A549 treated with CpdA at 1 μM for 4 hours (cell line): ENCODE data around the gene NADSYN1. TPM values are rescaled to one million over a fixed set of nuclear protein-coding genes. Genes with fewer than 3 reads are reported as not detected.

Experiments
- total RNA-seq: library from RNA; stranded (reverse); fragments of 200-300 nt; extraction: Qiagen RNA extraction; gene quantifications from 5 replicates; pipeline ENCODE4 v1.2.3, GENCODE V29; 2022; ENCODE audit warnings: low read depth

Gene NADSYN1
- total RNA-seq: 44.1 to 49.8 TPM (median 46.0 TPM) in 5 replicates

GRCh38 chr11:71453037-71453917 is at the start of gene NADSYN1:
NADSYN1 (plus strand) TSS chr11:71453203; CDS start chr11:71453297, 94 bp downstream.

GRCh38 chr11:71448257-71449171 is 4.5 kb upstream of the NADSYN1 start, which contains the start of gene DHCR7:
DHCR7 (minus strand) TSS chr11:71448393; CDS start chr11:71444952, 3,441 bp downstream.

GRCh38 chr11:71526796-71527575 is 74.0 kb downstream of the NADSYN1 start, which contains the start of gene KRTAP5-7:
KRTAP5-7 (plus strand) TSS chr11:71527267; CDS start chr11:71527301, 34 bp downstream.

GRCh38 chr11:71537977-71538665 is 85.1 kb downstream of the NADSYN1 start, which contains the start of gene KRTAP5-8:
KRTAP5-8 (plus strand) TSS chr11:71538025; CDS start chr11:71538056, 31 bp downstream.

GRCh38 chr11:71548120-71548519 is 95.1 kb downstream of the NADSYN1 start, which contains the start of gene KRTAP5-9:
KRTAP5-9 (plus strand) TSS chr11:71548420; CDS start chr11:71548658, 238 bp downstream.

Other genes with a start within 250 kb of the NADSYN1 start
- gene SHANK2, start 200.6 kb upstream of the NADSYN1 start, total RNA-seq: 6.6 to 12.0 TPM (median 9.4 TPM) in 5 replicates
- gene DHCR7, start 4.8 kb upstream of the NADSYN1 start, total RNA-seq: 49.5 to 52.7 TPM (median 51.8 TPM) in 5 replicates
- not detected in 5 replicates for gene KRTAP5-7, start 74.1 kb downstream of the NADSYN1 start, total RNA-seq
- not detected in 5 replicates for gene KRTAP5-8, start 84.8 kb downstream of the NADSYN1 start, total RNA-seq
- gene KRTAP5-9, start 95.2 kb downstream of the NADSYN1 start, total RNA-seq: 0.05 to 0.12 TPM in 2 of 5 replicates, not detected in the others
- gene KRTAP5-10, start 112.4 kb downstream of the NADSYN1 start, total RNA-seq: not detected in 5 replicates
- not detected in 5 replicates for gene KRTAP5-11, start 129.7 kb downstream of the NADSYN1 start, total RNA-seq